ENCODE measurements around the gene CENPC. TPM values are rescaled to one million over a fixed set of nuclear protein-coding genes. Genes with fewer than 3 reads are reported as not detected.

CENPC gene
- 32.3 TPM for total RNA-seq

GRCh38 chr4:67545199-67546003, at the start of gene CENPC:
Gene CENPC, minus strand, starts transcription at chr4:67545503. Its CDS starts 148 bp downstream, at chr4:67545355.

GRCh38 chr4:67558493-67558892, 13.2 kb upstream of the CENPC start, which contains the start of gene STAP1:
Gene STAP1, plus strand, starts transcription at chr4:67558727. Its CDS starts 83 bp downstream, at chr4:67558810.

Small RNA genes within 50 kb of the gene (small RNA-seq; reads per million reads assigned to genes)
- gene RNA5SP527 (not detected), gene RNU1-63P (0.41 reads per million, percentile 42 among the genes with 10 or more reads in this experiment)

Other genes with a start within 250 kb of the CENPC start
- gene STAP1, start 13.2 kb upstream of the CENPC start, total RNA-seq: 0.23 TPM
- 92.5 TPM for gene UBA6, start 155.7 kb upstream of the CENPC start, total RNA-seq
- gene GNRHR, start 208.9 kb upstream of the CENPC start, total RNA-seq: 0.23 TPM